HG03280 (cell line): Measurements from ENCODE around the gene ATG4C.

ENCODE experiments used
- ATAC-seq: cut with Tn5 transposase; IDR thresholded peaks from one replicate; pipeline ENCODE4 v1.9.1; 2021; ENCODE audit warnings: mild to moderate bottlenecking, moderate library complexity; ENCODE audit not compliant: unreplicated experiment

ATG4C gene

GRCh38 chr1:62903522-62903921 is 119.6 kb downstream of the ATG4C start:
- ATAC-seq, result no peak

GRCh38 chr1:62903982-62904855 is 120.3 kb downstream of the ATG4C start:
- no peak for ATAC-seq

GRCh38 chr1:62904856-62905225 is 120.9 kb downstream of the ATG4C start:
- ATAC-seq, result no peak

GRCh38 chr1:62905309-62905708 is 121.4 kb downstream of the ATG4C start:
- no peak for ATAC-seq

GRCh38 chr1:62905872-62906271 is 121.9 kb downstream of the ATG4C start:
- no peak for ATAC-seq

GRCh38 chr1:62906428-62906886 is 122.5 kb downstream of the ATG4C start:
- ATAC-seq, result no peak

- no peak for ATAC-seq
Observed at GRCh38 chr1:62908168-62908695, 124.3 kb downstream of the ATG4C start.

- ATAC-seq, result no peak
Observed at GRCh38 chr1:62912028-62912638, 128.2 kb downstream of the ATG4C start.
